GM19468 (cell line): ENCODE measurements around the gene SLC25A20.
"Not testable (repeated sequence)": the region's sequence is repeated elsewhere in the genome, so short reads cannot be mapped to it uniquely, and the experiment has no call there.

Experiments
- ATAC-seq: cut with Tn5 transposase; IDR thresholded peaks from one replicate; pipeline ENCODE4 v1.9.1; 2021; ENCODE audit warnings: mild to moderate bottlenecking, moderate library complexity, moderate number of reproducible peaks; ENCODE audit not compliant: unreplicated experiment; ENCODE audit errors: extremely low read depth

SLC25A20 gene

DNA sequence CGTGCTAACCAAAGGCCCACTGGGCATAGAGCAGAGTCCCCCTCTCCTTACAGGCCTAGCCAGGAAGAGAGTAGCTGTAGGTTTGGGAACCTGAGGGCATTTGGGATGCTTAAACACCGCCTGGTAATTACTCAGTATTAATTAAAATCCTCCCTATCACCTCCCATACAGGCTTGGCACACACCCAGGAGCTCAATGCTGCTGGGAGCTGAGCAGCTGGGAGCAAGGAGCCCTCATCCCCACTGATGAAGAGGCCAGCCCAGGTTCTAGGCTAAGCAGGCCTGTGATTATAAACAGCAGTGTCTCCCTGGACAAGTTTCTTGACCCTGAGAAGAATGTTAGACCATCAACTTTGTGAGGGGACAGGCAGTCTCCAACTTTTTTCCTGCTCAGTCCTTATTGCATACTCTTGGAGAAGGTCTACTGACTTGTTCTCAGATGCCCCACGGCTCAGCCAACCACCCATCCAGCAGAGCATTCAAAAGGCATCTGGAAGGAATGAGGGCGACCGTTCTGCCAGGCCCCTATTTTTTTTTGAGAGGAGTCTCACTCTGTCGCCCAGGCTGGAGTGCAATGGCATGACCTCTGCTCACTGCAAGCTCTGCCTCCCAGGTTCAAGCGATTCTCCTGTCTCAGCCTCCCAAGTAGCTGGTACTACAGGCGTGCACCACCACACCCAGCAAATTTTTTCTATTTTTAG lies 49.7 kb downstream of the SLC25A20 start:
- no peak for ATAC-seq

DNA sequence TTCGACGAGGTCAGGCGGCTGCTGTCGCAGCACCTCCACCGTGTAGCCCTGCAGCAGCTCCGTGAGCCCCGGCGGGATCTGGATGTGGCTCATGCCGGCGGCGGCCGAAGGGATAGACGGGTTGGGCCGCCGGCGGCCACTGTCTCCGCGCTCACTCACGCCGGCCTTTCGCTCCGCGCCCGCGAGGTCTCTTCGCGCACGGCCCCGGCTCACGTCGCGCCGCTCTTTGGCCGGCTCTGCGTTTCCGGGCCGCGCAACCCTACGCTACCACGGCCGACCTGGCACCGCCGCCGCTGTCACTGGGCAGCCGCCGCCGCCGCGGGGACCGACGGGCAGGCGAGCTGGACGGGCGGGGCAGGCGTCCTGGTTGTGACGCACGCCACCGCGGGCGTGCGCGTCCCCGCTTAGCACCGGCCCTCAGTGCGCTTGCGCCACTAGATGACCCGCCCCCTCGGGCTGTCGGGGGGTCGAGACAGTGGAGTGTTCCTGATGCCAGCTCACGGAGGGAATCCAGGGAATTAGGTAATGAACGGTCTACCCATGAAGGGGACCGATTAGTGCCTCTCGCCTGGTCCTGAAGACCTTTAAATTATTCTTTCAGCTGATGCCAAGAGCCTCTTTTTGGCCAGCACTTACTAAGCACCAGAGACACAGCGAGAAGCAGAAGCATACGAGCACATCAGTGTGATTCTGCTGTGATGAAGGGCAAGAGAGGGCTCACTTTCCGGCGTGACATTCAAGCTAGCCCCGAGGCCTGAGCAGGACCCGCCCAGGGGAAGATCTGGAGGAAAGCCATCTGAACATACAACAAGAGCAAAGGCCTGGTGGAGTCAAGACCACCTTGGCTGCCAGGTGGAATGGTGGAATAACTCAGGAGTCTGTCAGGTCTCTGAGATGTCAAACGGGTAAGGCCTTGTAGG lies 50.9 kb downstream of the SLC25A20 start, which contains the start of gene PRKAR2A:
PRKAR2A (minus strand) TSS at position 371 of the 920 bp plus-strand sequence; CDS start at position 93, 278 bp downstream.
- ATAC-seq: peak; percentile 57

DNA sequence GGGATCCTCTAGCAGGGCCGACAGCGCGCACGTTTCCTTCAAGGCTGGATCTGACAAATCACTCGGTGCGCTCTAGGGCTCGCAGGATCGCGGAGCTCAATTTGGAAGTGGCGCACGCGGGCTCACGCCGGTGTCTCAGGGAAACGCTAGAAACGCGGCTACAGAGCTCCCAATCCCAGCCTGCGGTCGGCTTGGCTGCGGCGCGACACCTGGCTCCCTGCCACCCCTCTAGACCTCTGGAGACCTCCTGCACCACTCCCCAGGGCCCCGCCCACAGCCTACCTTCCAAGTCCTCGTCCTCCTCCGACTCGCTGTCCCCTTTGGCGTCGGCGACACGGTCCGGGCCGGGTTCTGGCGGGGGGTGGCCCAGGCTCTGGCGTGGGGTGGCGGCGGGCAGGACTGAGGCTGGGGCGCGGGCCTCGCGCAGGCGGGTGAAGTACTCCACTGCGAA lies 51.6 kb downstream of the SLC25A20 start:
- no peak for ATAC-seq

DNA sequence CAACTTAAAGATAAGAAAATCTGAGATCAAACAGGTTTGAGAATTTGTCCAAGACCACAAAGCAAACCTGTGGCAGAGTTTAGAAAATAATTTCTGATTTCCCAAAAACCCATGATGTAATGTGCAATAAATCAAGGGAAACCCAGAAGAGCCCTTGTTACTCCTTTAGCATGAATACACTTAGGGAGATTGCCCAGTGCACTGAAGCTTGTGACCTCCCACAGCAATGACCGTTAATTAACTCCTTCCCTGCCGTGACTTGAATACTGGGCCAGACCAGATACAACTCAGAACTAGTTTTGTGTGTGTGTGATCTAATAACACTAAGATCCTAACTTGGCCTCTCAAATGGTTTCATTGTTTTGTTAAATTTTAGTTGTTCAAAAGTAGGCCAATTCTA lies 53.5 kb downstream of the SLC25A20 start:
- no peak for ATAC-seq

DNA sequence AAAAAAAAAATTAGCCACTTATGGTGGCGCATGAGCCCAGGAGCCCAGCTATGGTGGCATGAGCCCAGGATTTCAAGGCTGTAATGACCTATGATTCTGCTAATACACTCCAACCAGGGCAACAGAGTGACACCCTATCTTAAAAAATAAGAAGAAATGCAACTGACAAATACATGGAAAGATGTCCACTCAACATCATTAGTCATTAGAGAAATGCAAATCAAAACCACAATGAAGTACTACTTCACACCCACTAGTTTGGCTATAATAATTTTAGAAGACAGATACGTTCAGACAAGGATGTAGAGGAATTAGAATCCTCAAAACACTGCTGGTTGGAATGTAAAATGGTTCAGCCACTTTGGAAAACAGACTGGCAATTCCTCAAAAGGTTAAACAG lies 61.5 kb downstream of the SLC25A20 start:
- no peak for ATAC-seq

DNA sequence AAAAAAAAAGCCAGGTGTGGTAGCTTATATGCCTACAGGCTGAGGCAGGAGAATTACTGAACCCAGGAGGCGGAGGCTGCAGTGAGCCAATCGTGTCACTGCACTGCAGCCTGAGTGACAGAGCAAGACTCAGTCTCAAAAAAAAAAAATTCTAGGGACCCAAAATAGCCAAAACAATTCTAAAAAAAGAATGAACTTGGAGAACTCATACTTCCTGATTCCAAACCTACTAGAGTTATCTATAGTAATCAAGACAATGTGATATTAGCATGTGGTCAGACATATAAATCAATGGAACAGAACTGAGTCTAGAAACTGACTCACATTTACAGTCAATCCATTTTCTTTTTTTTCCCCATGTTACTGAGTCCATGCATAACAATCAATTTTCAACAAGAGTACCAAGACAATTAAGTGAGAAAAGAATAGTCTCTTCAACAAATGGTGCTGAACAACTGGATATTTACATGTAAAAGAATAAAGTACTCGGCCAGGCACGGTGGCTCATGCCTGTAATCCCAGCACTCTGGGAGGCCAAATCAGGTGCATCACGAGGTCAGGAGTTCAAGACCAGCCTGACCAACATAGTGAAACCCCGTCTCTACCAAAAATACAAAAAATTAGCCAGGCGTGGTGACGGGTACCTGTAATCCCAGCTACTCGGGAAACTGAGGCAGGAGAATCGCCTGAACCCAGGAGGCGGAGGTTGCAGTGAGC lies 62.9 kb downstream of the SLC25A20 start:
- ATAC-seq: no peak

DNA sequence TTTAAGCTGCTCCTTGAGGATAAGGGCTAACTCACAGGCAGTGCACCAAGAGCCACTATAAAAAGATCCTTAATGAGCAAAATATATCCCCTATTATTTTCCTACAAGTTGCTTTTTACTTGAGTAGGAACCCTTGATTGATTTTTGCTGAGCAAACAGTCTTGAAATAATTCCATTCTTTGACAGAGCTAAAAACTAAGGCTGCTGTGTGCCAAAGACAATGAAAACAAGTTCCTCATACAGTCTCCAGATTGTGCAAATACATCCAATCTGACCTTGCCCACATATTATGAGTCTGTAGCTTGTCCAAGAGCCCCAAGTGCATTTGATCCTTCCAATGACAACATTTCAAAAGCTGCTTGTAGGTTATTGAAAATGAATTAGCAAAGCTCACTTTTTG lies 66.0 kb downstream of the SLC25A20 start:
- no peak for ATAC-seq

DNA sequence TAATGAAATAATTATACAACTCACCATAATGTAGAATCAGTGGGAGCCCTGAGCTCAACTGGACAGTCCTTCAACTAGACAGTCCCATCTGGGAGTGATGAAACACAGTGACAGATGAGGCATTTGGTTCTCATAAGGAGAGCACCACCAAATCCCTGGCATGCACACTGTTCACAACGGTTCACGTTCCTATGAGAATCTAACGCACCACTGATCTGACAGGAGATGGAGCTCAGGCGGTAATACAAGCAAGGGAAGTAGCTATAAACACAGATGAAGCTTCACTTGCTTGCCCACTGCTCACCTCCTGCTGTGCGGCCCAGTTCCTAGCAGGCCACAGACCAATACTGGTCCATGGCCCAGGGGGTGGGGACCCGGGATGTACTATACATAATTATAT lies 68.0 kb downstream of the SLC25A20 start:
- no peak for ATAC-seq

DNA sequence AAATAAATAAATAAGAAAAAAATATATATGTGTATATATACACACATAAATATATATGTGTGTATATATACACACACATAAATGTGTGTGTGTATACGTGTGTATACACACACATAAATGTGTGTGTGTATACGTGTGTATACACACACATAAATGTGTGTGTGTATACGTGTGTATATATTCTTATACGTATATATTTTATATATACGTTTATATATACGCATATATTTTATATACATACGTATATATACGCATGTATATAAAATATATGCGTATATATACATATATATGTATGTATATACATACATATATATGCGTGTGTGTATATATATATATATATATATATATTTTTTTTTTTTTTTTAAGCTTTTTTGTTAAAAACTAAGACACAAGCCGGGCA lies 69.2 kb downstream of the SLC25A20 start:
- ATAC-seq: not testable (repeated sequence)

DNA sequence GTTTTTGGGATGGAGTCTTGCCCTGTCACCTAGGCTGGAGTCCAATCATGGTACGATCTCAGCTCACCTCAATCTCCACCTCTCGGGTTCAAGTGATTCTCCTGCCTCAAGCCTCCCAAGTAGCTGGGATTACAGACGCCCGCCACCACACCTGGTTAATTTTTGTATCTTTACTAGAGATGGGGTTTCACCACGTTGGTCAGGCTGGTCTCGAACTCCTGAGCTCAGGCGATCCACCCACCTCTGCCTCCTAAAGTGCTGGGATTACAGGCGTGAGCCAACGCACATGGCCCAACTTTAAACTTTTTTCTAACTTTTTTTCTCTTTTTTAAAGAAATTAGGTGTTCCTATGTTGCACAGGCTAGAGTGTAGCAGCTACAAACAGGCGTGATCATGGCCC lies 70.8 kb downstream of the SLC25A20 start:
- not testable (repeated sequence) for ATAC-seq

DNA sequence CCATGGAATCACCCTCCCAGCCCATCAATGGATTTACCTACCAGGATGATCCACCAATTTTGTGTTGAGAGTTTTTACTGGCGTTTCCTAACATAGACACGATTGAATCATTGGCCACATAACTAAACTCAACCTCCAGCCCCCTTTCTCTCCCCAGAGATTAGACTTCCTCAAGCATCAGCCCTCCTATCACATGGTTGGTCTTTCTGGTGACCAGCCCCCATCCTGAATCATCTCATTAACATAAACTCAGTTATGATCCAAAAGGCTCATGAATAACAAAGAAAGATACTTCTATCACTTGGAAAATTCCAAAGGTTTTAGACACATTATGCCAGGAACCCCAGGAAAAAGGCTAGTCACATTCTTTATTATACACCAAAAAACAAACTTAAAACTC lies 72.2 kb downstream of the SLC25A20 start:
- no peak for ATAC-seq

DNA sequence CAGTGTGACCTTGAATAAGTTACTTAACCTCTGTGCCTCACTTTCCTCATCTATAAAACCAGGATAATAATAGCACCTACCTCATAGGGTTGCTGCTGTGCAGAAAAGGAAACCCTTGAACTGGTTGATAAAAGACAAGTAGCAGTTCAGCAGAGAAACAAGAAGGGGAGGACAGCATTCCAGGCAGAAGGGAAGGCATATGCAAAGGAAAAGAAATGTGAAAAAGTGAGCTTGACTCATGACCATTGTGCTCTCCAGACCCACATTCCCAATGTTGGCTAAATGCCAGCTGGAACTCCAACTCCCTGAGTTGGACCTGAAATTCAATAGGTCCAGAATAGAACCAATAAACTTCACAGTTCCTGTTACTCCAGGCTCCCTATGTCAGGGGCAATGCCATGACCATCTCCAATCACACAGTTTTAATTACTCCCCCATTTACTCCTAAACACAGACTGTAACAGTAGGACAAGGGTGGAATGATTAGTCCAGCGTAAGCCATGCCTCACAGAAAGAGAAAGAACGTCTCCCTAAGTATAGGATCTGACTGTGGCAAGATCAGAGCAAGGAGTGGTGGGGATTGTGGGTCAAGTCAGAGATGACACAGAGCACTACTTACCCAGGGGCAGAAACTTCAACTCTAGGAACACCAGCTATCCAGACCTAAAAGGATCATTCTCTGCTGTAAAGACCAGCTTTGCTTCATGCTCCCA lies 77.9 kb downstream of the SLC25A20 start:
- ATAC-seq: no peak

DNA sequence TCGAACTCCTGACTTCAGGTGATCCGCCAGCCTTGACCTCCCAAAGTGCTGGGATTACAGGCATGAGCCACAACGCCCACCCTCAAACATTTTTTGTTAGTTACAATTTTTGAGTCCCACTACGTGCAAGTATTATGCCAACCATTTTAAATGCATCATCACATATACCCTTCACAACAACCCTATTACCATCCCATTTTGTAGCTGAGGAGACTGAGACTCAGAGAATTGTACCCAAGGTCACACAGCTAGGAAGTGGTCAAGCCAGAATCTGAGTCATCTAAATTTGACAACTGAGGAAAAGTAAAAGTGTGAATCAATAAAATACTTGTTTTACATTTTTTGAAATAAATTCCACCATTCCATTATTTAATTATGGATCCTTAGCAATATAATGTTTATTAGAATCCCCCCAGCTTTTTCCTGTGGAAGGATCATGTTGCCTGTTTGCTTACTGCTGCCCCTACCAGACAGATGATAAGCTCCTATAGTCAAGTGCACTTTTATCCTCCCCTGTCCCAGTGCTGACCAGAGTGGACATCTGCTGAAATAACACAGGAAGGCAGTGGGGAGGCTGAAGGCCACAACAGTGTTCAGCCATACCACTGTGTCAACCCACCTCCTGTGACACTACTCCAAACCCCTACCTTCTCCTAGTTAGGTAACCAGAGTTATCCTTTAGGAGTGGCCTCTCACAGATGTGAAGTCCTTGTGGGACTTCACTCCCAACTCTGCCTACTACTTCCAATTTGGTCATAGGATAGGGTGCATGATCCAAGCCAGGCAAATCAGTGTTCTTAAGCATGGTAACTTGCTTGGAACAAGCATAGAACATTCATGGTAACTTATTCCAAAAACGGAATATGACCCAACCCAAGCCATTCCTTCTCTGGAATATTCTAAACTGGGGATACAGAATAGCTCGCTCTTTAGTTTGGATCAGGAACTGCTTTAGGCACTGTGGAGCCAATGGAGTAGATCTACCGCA lies 79.2 kb downstream of the SLC25A20 start:
- ATAC-seq: no peak

DNA sequence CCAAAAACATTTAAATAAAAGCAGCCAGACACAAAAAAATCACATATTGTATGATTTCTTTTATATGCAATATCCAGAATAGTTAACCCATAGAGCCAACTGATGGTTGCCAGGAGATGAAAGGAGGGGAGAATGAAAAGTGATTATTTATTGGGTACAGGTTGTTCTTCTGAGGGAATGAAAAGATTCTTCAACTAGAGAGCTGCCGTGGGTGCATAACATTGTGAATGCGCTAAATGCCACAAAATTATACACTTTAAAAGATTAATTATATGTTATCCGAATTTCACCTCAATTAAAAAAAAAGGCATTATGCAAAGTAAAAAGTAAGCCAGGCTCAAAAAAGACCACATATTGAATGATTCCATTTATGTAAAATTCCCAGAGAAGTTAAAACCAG lies 87.2 kb downstream of the SLC25A20 start:
- ATAC-seq: no peak
